NCI-H1930 (cell line): ENCODE results near the gene PRKCB.

Experiments
- DNase-seq, 2 experiments: peaks; one replicate each; lab custom pipeline; 2025; lab: John Stamatoyannopoulos, UW

The PRKCB gene

GRCh38 chr16:23943604-23944003, 107.8 kb downstream of the PRKCB start:
- no peak for DNase-seq

DNA sequence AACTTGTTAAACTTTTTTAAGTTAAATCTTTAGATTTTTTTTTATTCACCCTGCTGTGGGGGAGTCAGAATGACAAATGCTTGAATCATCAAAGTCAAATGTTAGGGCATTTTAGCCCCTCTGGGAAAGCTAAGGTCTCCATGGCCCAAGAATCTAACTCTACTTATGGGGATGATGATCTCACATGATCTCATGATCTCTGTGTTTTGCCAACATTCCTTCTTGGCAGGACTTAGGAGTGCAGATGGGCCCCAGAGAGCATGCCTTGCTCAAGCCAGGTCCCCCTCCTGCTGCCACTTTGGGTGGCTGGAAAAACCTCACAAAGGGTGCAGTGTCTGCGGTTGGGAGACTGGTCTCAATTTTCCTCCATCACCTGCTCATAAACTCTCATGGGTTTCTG, 108.6 kb downstream of the PRKCB start:
- DNase-seq, result no peak

DNA sequence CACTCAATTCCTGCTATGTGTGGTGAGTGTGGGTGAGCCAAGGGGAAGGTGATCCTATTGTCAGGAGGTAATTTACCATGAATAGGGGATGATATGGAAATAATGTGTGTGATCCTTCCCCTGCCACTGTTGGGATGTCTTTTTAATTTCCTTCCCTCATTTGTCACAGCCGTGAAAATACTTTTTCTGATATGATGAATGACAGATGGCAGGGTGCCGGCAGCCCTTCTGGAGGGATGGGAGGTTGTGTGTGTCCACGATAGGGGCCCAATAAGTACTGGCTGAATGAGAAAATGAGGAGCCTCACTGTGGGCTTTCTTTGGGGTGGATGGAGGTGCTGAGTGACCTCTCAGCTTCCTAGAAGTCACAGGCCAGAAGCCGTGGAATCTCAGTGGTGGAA, 109.5 kb downstream of the PRKCB start:
- no peak for DNase-seq

- no peak for DNase-seq
Measured at GRCh38 chr16:23947838-23948237, 112.1 kb downstream of the PRKCB start.

- DNase-seq, result no peak
Measured at GRCh38 chr16:23948949-23949411, 113.2 kb downstream of the PRKCB start.

DNA sequence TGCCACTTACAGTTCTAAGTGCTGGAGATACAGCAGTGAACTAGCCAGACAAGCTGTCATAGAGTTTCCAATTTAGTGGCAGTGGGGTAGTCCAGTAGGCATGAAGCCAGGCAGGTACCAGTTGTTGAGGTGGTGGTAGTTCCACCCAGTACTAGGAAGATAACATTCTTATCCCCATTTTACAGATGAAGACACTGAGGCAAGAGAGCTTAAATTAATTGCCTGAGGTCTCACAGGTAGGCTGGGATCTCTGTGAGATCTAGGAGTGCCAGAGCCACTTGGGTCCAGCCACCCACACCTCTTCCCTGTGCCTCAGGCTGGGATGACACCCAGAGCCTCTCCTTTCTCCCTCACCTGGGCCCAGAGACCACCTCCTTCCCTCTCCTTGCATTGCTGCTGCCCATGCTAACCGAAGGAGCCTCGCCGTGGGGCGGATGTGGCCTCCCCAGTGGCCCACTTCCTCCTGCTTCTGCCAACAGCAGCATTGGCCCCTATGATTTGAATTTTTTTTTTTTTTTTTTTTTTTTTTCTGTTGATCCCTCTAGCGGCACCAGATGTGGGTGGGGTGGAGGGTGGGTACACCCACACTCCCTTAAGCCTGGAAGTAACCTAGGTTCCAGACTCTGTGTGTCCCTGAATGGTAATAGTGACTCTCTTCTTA, 114.0 kb downstream of the PRKCB start:
- DNase-seq, result no peak

DNA sequence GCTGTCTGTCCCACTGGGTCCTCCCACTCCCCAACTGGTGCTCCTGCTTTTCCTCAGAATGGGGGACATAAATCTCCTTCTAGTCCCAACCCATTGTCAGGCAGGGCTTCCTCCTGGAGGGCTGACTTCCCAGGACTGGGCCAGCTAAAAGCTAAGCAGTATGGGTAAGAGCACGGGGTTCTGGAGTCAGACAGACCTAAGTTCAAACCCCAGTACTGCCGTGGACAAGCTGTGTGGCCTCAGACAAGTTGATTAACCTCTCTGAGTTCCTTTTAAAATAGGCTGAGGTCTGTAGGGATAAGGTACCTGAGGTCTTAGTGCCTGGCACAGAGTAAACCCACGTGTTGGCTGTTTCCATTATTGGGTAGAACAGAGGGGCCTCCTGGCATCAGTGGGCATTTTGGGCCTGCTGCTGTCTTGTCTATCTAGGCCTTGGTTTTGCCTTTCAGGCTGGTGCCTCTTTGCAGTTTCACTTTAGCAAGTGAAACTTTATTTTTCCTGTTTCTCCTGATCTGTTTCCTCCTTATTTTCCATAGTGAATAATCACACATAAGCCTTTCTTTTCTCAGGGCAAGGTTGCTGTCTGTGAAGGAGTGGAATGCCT, 114.6 kb downstream of the PRKCB start:
- no peak for DNase-seq

DNA sequence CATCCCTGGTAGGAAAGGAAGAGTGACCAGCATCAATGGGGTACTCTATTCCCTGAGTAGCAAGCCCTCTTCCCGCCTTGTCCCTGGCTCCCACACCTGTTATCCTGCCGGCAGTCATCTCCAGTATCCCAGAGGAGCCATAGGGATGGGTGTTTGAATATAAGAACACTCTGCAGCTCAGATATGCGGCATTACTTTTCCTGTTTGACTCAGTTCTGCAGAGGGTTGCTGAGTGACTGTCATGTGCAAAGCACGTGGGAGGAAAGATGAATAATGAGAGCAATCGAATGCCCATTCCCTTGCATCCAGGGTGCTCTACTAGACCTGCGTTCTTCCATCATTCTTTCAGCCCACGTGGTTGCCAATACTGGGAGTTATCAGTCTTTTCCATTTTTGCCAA, 115.1 kb downstream of the PRKCB start:
- no peak for DNase-seq

- peak; percentile 30 to 75 for DNase-seq
Measured at GRCh38 chr16:23952128-23952970, 116.6 kb downstream of the PRKCB start.

DNA sequence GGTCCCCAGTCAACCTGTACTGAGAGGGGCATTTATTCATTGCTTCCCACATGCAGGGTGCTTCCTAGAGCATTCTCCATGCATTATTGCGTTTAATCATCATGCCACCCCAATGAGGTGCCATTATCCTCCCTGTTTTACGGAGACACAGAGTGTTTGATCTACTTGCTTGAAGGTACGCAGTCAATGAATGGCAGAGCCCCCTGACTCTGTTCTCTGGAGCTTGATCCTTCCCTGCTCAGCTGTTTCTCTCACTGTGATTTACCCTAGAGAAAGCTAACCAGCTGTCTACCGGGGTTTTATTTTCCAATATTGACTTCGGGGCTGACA, 117.2 kb downstream of the PRKCB start:
- DNase-seq, result no peak

DNA sequence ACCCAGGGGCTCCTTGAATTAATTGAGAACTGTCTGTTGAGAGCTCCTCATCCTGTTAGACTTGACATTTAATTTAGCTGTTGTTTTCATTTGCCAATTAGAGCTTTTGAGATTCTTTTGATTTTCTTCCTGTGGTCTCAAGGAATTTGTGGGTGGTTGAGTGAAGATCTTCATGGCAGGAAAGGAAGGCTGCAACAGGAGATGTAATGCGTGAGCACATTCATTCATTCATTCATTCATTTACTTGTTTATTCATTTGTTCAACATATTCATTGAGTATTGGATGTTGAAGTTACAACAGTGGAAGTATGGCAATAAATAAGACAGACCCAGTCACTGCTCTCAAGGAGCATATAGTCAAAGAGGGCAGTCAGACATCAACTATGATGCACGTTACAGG, 117.7 kb downstream of the PRKCB start:
- no peak for DNase-seq

GRCh38 chr16:23955088-23955487, 119.3 kb downstream of the PRKCB start:
- no peak for DNase-seq

DNA sequence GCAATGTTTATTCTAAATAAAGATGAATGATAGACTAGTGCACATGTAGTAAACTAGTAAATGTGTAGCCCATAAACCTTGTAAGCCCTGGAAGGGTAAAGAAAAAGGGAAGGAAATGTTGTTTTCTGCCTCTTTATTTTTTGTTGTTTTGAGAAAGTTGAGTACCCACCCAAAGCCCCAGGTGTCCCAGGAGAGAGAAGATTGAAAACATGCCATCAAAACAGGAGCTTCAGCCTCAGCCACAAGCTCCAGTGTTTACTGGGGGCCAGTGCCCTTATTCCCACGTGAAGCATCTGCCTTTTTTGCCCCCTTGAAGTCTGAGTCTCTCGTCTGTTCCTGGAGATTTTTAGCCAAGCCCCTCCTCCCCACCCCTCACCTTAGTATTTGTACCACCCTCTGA, 121.5 kb downstream of the PRKCB start:
- no peak for DNase-seq

- no peak for DNase-seq
Measured at GRCh38 chr16:23959072-23959751, 123.4 kb downstream of the PRKCB start.

DNA sequence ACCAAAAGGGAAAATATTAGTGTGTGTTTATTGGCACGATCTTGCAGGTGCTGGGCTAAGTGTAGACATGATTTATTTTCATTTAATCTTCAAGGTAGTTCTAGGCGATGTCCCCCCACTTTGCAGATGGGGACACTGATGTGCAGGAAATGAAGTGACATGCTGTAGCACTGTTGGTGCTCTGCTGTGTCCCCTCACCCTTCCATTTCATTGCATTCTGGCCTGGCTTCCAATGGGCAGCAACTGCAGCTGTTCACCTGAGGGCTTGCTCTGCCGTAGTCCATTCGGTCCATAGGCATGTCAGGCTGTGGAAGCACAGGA, 123.9 kb downstream of the PRKCB start:
- no peak for DNase-seq

DNA sequence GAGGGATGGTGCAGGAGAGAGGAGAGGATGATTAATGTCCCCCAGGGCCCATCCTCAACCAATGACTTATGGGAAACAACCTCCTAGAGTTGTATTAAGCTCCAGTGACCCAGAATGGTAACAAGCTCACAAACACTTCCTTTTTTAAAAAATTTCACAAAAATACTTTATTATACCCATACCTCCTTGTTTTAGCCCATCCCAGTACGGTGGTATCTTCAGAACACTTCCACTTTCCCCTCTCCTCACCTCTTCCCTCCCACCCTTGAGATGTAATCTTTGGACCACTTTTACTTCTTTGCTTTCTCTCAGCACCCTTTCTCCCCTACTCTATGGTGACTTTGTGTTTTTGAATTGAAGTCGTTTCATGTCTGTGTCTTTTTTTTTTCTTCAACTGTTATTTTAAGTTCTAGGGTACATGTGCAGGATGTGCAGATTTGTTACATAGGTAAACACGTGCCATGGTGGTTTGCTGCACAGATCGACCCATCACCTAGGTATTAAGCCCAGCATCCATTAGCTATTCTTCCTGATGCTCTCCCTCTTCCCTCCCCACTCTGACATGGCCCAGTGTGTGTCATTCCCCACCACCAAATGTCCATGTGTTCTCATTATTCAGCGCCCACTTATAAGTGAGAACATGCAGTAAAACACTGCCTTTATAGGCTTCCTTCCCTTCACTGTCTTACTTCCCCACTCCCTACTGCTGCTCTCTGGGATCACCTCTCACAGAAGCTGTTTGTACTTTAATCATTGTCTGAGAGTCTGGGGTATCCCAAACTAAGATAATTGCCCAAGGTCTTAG, 124.5 kb downstream of the PRKCB start:
- no peak for DNase-seq

DNA sequence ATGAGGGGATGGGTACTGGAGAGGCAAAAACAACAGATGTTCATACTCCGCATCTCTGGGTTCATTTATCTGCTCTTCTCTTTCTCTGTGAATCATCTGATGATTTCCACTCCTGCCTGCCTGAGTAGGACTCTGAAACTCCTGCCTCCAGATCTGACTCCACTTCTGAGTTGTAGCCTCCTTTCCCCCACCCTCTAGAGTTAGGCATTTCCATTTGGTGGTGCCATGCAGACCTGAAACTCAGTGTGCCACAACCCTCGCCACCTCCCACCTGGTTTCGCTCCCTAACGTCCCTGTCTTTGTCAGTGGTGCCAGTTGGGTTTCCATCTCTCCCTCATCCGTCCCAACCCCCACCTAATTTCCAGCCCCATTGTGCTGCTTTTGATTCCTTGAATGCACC, 126.2 kb downstream of the PRKCB start:
- no peak for DNase-seq

GRCh38 chr16:23964136-23964535, 128.4 kb downstream of the PRKCB start:
- no peak for DNase-seq

DNA sequence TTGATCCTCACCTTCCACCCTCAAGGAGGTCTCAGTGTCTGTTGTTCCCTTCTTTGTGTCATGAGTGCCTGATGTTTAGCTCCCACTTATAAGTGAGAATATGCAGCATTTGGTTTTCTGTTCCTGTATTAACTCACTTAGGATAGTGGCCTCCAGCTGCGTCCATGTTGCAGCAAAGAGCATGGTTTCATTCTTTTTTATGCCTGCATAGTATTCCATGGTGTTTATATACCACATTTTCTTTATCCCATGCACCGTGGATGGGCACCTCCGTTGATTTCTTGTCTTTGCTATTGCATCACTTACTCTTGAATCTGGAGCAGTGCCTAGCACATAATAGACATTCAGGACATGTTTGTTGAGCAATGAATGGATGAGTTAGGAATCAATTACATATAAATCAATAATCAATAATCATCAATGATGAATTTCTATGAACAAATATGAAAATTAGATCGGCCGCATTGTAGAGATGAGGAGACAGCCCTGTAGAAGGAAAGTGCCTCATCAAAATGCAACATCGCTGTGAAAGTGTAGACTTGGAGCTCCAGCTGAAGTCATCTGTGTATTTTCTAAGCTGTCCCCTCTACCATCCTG, 129.5 kb downstream of the PRKCB start:
- DNase-seq, result no peak

- DNase-seq, result no peak
Measured at GRCh38 chr16:23966597-23967394, 131.0 kb downstream of the PRKCB start.

- DNase-seq, result no peak
Measured at GRCh38 chr16:23967775-23968174, 132.0 kb downstream of the PRKCB start.
